Mesothelial cell of epicardium (in vitro differentiated cells): ENCODE data around the gene PDP2. TPM values are rescaled to one million over a fixed set of nuclear protein-coding genes. Genes with fewer than 3 reads are reported as not detected.

Experiments used
- DNase-seq, 2 experiments: peaks; one replicate each; pipeline ENCODE4 v3.0.0; 2021; ENCODE audit warnings: low spot score in 2 of 2; ENCODE audit not compliant: unreplicated experiment in 2 of 2
- H3K27ac Mint-ChIP-seq: 2 replicates; pipeline ENCODE4 v1.8.0; 2021; ENCODE audit warnings: mixed read lengths
- H3K27me3 Mint-ChIP-seq: 2 replicates; pipeline ENCODE4 v1.8.0; 2021; ENCODE audit warnings: low read depth, mixed read lengths
- H3K36me3 Mint-ChIP-seq: 2 replicates; pipeline ENCODE4 v1.8.0; 2021; ENCODE audit warnings: mixed read lengths
- H3K4me1 Mint-ChIP-seq: 2 replicates; pipeline ENCODE4 v1.8.0; 2021; ENCODE audit warnings: mixed read lengths
- H3K4me3 Mint-ChIP-seq: 2 replicates; pipeline ENCODE4 v1.8.0; 2021; ENCODE audit warnings: mild to moderate bottlenecking, moderate library complexity, mixed read lengths
- H3K9me3 Mint-ChIP-seq: 2 replicates; pipeline ENCODE4 v1.8.0; 2021; ENCODE audit warnings: mixed read lengths
- CTCF ChIP-seq: fragments of 200-600 bp; sonication (generic); IDR thresholded peaks from one replicate; pipeline ENCODE4 v1.5.0; 2021; ENCODE audit warnings: antibody characterized with exemption; ENCODE audit not compliant: unreplicated experiment
- total RNA-seq: library from RNA; stranded (reverse); gene quantifications from 3 replicates; pipeline ENCODE4 v1.2.1, GENCODE V29; 2021

PDP2 gene
- total RNA-seq, 1 donor from 2014 or later: 16.9 TPM

GRCh38 chr16:66841366-66841765 is 38.9 kb upstream of the PDP2 start:
- peaks cover 18% of the 10 kb centered on the region for H3K9me3 Mint-ChIP-seq
- peaks cover 2% of the 10 kb centered on the region for H3K4me1 Mint-ChIP-seq
- no peak overlapping the region for H3K27ac Mint-ChIP-seq
- peaks cover 84% of the 10 kb centered on the region for H3K27me3 Mint-ChIP-seq
- H3K4me3 Mint-ChIP-seq: no peak overlapping the region
- H3K36me3 Mint-ChIP-seq: no peaks in the 10 kb centered on the region
- no peak for DNase-seq
- no peak for TF ChIP-seq CTCF

GRCh38 chr16:66842765-66843164 is 37.5 kb upstream of the PDP2 start:
- DNase-seq: no peak
- Mint-ChIP-seq H3K36me3 (no peaks in the 10 kb centered on the region), H3K9me3 (peaks cover 18% of the 10 kb centered on the region), H3K4me1 (peaks cover 2% of the 10 kb centered on the region), H3K27ac (no peak overlapping the region), H3K27me3 (peaks cover 90% of the 10 kb centered on the region), H3K4me3 (peak overlapping the region; percentile 71)
- no peak for TF ChIP-seq CTCF

GRCh38 chr16:66843191-66843590 is 37.1 kb upstream of the PDP2 start:
- no peak for DNase-seq
- peak overlapping the region; percentile 71 for H3K4me3 Mint-ChIP-seq
- peaks cover 16% of the 10 kb centered on the region for H3K9me3 Mint-ChIP-seq
- H3K4me1 Mint-ChIP-seq: peaks cover 2% of the 10 kb centered on the region
- no peak overlapping the region for H3K27ac Mint-ChIP-seq
- H3K36me3 Mint-ChIP-seq: no peaks in the 10 kb centered on the region
- peaks cover 92% of the 10 kb centered on the region for H3K27me3 Mint-ChIP-seq
- no peak for TF ChIP-seq CTCF

GRCh38 chr16:66844009-66844341 is 36.3 kb upstream of the PDP2 start:
- peaks cover 2% of the 10 kb centered on the region for H3K4me1 Mint-ChIP-seq
- no peak for DNase-seq
- H3K27me3 Mint-ChIP-seq: peaks cover 88% of the 10 kb centered on the region
- H3K9me3 Mint-ChIP-seq: peaks cover 9% of the 10 kb centered on the region
- TF ChIP-seq CTCF: no peak
- no peak overlapping the region for H3K27ac Mint-ChIP-seq
- peak overlapping the region; percentile 71 for H3K4me3 Mint-ChIP-seq
- H3K36me3 Mint-ChIP-seq: no peaks in the 10 kb centered on the region

- Mint-ChIP-seq H3K36me3 (no peaks in the 10 kb centered on the region), H3K27ac (no peak within 1 kb of the TSS), H3K4me1 (peaks cover 2% of the 10 kb centered on the region), H3K27me3 (peaks cover 82% of the 10 kb centered on the region), H3K4me3 (peak within 1 kb of the TSS; percentile 71), H3K9me3 (peaks cover 5% of the 10 kb centered on the region)
- no peak for TF ChIP-seq CTCF
- DNase-seq: no peak
Measured at GRCh38 chr16:66844342-66845079, 35.8 kb upstream of the PDP2 start, which contains the start of gene CA7. Gene CA7 (plus strand): TSS chr16:66844414. CDS start chr16:66844488, 74 bp downstream.
